Measurements from ENCODE around the gene GYG2. TPM values are rescaled to one million over a fixed set of nuclear protein-coding genes. Genes with fewer than 3 reads are reported as not detected.

GYG2 gene
- total RNA-seq, 1 experiment from 2014 or later, result not detected

DNA sequence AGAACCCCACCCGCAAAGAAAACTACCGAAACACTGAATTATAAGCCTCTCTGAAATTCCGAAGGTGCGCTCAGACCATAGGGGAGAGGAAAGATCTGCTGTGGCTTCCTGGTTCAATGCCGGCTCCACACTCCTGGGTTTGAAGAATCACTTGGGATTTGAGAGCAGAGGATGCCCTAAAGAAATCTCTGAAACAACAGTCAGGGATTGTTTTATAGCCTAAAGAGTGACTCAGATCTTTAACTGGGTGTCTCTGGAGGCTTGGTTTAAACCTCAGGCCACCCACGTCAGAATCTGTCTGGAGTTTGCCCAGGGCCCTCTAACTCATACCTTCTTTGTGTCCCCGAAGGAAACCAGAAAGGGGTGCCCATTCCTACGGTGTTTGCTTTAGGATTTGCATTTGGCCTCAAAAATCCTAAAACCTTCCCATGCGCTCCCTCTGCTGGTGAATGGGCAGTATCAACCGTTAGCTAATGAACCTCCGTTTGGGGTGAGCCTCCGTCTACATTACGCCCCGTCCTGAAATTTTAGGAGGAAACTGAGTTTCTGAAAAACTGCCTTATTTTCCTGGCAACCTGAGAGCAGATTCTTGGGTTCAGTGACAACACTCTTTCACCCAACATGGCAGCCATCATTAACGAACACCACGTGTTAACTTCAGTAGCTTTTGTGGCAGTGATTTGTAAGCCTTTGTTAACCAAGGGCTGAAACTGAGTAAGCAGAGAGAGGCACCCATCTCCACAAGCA is 16.4 kb upstream of the GYG2 start:
- DNase-seq (ENCODE audit: low read depth), result peak; percentile 5

DNA sequence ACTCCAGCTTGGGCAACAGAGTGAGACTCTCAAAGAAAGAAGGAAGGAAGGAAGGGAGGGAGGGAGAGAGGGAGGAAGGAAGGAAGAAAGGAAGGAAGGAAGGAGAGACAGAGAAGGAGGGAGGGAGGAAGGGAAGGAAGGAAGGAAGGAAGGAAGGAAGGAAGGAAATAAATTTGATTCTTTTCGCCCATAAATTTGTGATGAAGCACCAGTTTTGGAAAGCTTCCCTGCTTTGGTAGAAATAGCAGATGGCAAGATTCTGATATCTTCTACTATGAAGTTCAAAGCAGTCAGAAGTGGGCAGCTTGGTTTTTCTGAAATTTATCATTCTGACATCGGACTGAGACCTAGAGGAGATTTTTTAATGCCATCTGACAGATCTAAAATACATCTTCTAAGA is 11.7 kb upstream of the GYG2 start:
- no peak for DNase-seq (ENCODE audit: low read depth)

DNA sequence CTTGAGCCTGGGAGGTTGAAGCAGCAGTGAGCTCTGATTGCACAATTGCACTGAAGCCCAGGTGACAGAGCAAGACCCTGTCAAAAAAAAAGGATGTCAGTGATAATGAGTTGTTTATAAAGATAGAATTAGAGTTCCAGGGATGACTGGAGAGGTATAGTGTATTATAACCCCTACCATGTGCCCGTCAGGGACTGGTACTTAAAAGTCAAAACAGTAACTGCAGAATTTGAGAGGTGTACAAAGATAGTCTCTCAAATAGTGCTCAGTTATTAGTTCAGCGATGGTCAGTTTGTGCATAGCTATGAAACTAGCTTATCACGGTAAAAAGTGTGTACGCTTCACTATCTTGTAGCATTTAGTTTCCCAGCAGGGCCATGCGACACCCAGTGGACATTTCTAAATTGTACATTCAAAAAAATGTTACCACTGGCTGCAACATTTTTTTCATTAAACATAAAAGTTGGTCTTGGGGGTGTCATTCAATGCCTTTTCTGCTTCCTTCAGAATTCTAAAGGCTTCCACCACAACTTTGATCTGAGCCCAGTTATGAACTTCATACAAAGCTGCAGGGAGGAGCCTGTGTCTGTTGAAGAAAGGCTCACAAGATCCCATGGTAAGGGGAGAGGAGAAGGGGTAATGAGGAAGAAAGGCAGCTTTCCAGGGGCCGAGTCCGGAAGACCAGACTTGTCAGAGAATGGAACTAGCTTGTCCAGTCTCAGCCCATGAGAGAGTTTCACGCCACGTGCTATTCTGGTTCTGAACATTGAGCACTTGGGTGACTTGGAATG is 9.2 kb upstream of the GYG2 start:
- peak; percentile 8 for DNase-seq (ENCODE audit: low read depth)

DNA sequence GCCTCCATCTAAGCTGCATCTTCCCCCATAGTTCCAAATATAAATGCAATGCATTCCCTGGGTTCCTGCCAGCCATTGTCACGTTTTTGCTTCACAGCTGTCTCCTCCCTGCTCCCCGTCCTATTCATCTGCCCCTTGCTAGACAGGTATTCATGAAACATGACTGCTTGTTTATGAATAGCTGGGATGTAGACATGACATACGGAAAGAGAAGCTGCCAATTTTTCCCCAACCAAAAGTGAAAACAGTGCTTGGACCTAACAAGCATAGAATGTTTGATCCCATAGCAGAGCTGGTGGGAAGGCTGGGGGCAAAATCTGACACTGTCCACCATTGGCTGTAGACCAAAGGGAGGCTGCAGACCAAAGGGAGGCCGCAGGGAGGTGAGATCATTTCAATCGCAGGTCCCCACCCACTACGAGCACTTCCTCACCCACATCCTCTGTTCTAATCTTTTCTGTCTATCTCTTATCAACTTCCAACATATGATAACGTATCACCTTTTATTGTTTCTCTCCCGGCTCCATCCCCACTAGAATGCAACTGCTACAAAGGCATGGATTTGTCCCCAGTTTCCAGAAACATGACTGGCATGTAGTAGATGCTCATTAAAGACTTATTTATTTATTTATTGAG is 8.5 kb upstream of the GYG2 start:
- DNase-seq (ENCODE audit: low read depth), result no peak

DNA sequence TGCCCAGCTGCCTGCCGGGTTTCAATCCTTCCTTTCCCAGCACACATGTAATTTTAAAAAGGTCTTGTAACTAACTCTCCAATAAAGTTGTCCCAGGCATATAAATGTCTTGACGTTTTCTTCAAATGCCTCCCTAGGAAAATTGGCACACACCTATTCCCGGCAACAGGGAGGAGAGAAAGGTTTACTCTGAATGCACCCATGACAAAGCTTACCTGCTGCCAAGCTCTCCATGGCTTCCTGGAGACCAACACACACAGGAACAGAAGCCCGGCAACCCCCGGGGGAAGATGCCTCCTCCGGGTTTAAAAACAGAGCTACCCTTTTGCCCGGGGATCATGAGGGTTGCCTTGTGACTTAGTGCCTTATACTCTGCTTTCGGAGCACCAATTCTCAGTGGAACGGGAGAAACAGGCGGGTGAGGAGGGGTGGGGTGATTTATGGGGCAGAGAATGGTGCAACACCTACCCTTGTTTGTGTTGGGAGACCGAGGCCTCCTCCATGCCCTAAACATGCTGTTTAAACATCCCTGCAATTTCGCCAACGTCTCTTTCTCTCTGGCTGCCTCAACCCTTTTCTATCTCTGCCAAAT is 4.8 kb upstream of the GYG2 start:
- DNase-seq (ENCODE audit: low read depth), result no peak

DNA sequence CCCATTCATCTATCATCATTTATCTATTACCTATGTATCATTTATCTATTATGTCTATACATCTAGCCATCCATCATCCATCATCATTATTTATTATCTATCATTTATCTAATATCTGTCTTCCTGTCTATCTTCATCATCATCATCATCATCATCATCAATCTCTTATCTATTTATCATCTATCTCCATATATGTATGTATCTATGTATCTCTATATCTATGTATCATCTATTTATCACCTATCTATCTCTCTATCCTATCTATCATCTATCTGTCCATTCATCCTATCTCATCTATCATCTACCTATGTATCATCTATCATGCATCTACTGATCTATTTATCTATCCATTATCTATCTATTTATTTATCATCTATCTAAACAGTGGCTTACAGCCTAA is 3.8 kb upstream of the GYG2 start:
- no peak for DNase-seq (ENCODE audit: low read depth)

DNA sequence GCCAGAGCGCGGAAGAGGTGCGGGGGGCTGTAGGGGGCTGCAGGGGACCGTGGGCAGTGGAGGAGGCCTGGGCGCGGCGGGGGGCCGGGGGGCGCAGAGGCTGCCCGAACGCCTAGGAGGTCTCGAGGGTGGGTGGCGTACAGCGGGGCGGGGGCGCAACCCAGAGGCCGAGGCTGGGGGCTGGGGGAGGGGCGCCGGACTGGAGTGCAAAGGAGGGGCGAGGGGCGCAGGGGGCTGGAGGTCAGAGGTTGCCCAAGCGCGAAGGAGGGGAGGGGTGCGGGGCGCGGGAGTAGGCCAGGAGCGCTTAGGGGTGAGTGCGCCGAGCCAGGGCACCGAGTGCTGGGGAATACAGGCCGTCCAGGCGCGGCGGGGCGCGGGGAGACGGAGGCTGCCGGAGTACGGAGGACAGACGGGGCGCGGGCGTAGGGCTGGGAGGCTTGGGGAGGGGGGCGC is 255 bp downstream of the GYG2 start:
- no peak for DNase-seq (ENCODE audit: low read depth)

DNA sequence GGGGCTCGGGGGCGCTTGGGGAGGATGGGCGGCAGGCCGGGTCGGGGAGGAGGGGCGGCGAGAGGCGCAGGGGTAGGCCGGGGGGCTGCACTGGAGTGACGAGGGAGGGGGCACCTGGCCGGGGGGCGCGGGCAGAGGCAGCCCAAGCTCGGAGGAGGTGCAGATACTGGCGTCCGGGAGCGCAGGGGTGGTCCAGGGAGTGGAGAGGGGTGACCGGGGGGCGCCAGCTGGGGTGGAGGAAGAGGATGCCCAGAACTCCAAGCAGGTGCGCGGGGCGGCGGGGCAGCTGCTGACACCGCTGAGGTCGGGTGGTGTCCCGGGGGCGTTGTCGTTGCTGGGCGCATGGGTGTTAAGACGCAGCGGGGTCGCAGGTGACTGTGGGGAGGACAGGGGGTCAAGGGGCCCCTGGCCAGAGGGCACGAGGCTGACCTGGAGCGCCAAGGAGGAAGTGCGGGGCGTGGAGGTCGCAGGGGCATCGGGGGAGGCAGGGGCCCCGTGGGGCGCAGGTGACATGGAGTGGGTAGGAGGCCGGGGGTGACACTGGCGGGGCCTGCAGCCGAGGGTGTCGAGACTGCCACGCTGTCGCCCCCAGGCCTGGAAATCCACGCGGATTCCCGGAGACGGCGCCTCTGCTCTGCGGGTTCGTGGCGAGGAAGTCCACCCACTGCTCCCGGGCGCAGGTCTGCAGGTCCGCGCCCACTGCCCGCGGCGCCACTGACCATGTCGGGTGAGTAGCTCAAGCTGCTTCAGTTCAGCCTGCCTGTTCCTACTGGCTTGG is 928 bp downstream of the GYG2 start:
- no peak for DNase-seq (ENCODE audit: low read depth)

DNA sequence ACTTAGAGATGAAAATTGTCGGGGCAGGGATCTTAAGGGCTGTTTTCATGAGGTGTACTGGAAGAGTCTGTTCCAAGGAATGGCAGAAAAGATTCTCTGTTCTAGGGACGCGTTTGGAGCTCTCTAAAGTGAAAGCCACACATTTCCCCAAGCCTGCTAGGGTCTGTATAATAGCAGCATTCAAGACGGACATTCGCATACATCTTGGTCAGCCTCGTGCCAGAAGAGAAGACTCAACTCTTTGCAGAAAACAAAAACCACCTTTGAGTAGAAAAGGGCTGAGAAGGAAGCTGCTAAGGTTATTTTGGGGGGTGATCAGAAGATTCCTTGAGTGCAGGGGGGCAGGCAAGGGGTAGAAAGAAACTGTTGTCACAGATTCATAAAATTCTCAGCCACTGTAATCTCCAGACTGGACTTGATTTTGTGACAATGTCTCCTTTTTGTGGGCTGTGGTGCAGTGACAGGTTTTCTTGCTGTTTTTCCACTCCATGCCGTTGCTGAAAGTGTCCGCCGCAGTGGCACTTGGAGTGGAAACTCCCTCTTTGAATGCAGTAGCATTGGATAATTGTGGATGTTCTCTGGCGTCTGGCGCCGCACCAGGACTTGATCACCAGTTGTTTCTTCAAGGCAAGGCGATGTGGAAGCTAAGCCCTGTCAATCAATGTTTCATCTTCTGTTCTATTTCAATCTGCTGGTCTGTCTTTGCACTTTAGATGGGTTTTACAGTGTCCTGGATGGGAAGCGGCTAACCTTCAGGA is 2.9 kb downstream of the GYG2 start:
- no peak for DNase-seq (ENCODE audit: low read depth)

DNA sequence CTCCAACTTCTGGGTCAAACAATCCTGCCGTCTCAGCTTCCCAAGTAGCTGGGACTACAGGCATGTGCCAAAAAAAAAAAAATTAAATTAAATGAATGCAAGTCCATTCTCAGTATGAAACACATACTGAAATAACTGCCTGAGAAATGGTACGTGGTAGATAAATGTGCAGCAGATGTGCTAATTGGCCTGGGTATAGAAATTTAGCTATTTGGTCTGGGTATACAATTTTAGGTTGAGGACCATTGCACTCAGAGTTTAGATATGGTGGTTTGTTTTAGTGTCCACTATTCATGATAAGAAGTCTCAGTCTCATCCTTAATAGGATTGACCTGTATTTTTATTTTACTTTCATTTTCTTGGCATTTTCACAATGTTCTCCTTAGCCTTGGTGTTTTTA is 9.2 kb downstream of the GYG2 start:
- no peak for DNase-seq (ENCODE audit: low read depth)

DNA sequence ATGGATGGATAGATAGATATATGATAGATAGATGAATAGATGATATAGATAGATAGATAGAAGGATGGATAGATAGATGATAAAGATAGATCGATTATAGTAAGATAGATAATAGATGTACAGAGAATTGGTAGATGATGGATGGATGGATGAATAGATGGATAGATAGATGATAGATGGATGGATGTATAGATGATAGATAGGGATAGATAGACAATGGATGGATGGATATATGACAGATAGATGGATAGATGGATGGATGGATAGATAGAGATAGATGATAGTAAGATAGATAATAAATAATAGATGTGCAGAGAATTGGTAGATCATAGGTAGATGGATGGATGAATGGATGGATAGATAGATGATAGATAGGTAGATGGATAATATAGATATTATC is 12.2 kb downstream of the GYG2 start:
- DNase-seq (ENCODE audit: low read depth), result no peak

DNA sequence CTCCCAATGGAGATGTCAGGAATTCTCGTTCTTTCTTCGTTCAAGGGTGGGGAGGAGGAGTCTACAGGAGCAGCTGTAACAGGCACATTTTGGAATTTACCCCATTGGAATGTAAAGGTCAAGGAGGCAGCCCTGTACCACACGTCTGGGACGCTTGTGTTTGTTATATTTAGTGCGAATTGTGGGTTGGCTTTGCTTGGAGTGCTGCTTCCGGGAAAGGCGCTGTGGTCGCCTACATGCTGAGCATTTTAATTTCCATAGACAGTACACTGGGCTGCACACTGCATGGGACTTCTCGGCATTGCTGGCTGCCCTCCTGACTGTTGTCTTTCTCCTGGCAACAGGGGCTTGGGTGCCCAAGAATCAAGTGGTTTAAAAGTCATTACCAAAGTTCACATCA is 12.8 kb downstream of the GYG2 start:
- no peak for DNase-seq (ENCODE audit: low read depth)

DNA sequence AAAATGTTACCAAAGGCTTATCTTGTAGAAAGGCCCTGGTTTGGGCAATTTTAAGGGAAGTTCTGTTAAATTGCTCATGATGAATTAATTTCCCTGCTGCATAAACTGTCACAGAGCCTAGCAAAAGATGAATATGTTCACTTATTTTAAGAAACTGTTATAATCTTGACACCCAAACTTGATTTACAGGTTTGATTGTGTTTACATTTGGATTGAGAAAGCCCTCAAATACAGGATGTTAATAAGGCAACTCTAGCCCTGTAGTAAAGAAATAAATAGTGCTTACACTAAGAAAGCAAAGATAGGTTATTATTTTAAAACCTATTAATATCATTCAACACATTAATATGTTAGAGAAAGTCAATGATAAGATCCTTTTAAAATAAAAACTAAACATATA is 18.3 kb downstream of the GYG2 start:
- DNase-seq (ENCODE audit: low read depth), result no peak

DNA sequence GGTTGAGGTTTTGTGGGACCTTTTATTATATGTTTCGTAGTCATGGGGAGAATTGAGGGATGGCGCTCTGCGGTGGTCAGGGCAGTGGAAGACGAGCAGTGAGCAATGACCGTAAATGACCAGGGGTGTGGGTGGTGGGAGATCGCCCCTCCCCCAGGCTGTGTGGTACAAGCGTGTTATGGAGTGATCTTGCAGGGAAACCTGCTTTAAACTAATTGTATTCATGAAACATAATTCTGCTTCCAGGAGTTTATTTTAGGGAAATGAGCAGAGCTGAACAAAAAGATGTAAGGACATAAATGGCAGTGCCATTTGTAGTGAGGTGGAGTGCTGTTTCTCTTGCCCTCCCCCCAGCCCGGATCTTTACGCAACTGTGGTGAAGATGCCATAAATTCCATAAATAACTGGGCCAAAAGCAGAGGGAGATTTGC is 20.2 kb downstream of the GYG2 start:
- peak; percentile 24 for DNase-seq (ENCODE audit: low read depth)

DNA sequence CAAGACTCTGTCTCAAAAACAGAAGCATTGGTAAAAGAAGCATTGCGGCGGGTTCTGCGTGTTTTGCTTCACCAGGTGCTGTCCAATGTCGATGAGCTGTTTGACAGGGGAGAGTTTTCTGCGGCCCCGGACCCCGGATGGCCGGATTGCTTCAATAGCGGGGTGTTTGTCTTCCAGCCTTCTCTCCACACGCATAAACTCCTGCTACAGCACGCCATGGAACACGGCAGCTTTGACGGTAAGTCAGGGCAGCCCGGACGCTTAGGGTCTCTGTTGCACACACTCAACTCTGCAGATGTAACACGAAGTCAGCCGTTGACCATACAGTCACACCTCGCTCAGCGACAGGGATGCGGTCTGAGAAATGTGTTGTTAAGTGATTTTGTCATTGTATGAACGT is 26.2 kb downstream of the GYG2 start:
- DNase-seq (ENCODE audit: low read depth), result no peak

DNA sequence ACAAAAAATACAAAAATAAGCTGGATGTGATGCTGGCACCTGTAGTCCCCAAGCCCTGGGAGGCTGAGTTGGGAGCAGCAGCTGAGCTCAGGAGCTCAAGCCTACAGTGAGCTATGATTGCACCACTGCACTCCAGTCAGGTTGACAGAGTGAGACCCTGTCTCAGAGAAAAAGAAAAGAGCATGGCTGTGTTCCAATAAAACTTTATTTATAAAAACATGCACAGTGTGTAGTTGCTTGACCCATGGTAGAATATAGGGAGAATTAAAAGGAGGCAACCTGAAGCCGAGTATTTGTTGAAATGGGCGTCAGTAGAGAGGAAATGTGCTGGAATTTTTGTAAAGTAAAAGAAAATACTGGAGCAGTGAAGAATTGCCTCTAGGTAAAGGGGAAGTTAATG is 27.0 kb downstream of the GYG2 start:
- DNase-seq (ENCODE audit: low read depth), result no peak

DNA sequence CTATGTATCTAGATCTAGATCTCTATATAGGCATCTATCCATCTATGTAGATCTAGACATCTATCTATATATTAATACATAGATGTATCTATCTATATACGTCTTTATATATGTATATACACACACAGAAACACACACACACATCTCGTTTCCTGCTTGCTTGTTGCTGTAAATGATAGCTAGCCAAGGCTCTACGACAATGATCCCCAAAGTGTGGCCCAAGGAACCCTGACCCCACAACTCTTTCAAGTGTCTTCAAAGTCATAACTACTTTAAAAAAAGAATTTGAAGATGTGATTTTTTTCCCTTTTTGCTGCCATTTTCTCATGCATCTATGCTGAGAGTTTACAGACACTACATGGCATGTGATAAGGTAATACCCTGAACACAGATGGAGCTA is 28.8 kb downstream of the GYG2 start:
- DNase-seq (ENCODE audit: low read depth), result no peak

DNA sequence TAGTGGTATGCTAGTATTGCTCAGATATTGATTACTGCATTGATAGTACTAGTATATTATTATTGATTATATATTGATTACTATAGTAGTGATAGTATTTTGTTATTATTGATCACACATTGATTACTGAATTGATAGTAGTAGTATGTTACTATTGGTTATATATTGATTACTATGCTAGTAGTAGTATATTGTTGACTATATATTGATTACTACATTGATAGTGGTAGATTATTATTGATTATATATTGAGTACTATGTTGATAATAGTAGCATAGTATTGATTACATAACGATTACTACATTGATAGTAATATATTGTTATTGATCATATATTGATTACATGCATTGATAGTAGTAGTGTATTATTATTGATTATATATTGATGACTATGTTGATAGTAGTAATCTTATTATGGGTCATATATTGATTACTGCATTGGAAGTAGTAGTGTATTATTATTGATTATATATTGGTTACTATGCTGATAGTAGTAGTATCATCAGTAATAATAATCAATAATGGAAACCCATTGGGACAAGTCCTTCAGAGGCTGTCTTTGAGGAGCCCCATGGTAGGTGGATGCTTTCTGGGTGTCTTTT is 30.6 kb downstream of the GYG2 start:
- DNase-seq (ENCODE audit: low read depth), result no peak

DNA sequence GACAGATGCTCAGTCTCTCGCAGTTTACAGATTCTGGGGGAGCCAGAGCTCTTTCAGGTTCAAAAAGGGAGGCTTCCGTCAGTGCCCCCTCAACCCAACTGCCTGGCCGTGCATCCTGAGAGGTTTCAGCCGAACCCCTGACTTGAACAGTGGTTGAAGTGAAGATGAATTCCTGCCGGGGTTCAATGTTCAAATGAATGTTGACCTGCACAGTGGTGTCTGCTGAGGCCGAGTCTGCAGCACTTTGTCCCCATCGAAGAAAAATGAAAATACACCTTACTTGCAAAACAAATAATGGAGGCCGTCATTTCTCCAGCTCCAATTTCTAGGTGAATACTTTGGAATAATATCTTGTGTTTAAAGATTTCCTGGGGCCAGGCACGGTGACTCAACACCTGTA is 33.7 kb downstream of the GYG2 start:
- DNase-seq (ENCODE audit: low read depth), result no peak

DNA sequence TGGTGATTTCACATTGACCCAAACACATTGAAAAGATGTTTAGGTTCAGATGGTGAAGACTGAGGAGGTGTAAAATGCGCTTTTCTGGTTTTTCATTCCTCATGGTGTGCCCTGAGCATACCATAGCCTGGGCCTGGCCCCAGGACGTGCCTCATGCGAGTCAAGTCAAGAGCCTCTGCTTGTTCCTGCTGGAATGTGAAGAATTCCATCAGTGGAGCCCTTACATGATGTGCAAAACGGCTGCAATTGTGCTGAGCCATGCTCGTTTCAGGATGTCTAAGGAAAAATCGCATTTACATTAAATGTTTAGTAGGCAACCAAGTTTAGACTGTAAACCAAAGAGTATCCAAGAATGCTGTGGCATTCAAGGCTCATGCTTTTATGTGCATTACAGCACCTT is 34.9 kb downstream of the GYG2 start:
- DNase-seq (ENCODE audit: low read depth), result no peak
